Neural cell (in vitro differentiated cells): Measurements from ENCODE around the gene TYROBP.

ENCODE experiments used
- EP300 ChIP-seq: fragments of 450-650 bp; conservative IDR thresholded peaks from 2 replicates; pipeline ENCODE4 v1.6.1; 2014; ENCODE audit warnings: antibody characterized with exemption, mild to moderate bottlenecking, moderate library complexity; ENCODE audit not compliant: poor library complexity, severe bottlenecking
- EZH2 ChIP-seq: fragments of 200-600, 300-800 bp; shearing (Covaris generic), sonication (generic); IDR thresholded peaks from 2 replicates; pipeline ENCODE4 v1.6.1; 2014; ENCODE audit warnings: antibody characterized with exemption, low read length, borderline replicate concordance, mild to moderate bottlenecking; ENCODE audit not compliant: insufficient read depth, poor library complexity, severe bottlenecking
- POLR2AphosphoS5 ChIP-seq: IDR thresholded peaks from 2 replicates; pipeline ENCODE4 v1.6.1; 2012
- REST ChIP-seq: IDR thresholded peaks from 2 replicates; pipeline ENCODE4 v1.6.1; 2012; ENCODE audit warnings: borderline replicate concordance
- TAF1 ChIP-seq: IDR thresholded peaks from 2 replicates; pipeline ENCODE4 v1.6.1; 2012; ENCODE audit warnings: low read depth
- TF ChIP-seq, protein P1 (sequence below): fragments of 450-650 bp; IDR thresholded peaks from 2 replicates; pipeline ENCODE4 v1.5.1; 2014; ENCODE audit warnings: antibody characterized with exemption, mild to moderate bottlenecking, moderate library complexity; ENCODE audit not compliant: poor library complexity, severe bottlenecking

GRCh38 chr19:35944556-35944955 lies 36.5 kb upstream of the TYROBP start:
- no peak for TF ChIP-seq EZH2
- TF ChIP-seq, protein P1, sequence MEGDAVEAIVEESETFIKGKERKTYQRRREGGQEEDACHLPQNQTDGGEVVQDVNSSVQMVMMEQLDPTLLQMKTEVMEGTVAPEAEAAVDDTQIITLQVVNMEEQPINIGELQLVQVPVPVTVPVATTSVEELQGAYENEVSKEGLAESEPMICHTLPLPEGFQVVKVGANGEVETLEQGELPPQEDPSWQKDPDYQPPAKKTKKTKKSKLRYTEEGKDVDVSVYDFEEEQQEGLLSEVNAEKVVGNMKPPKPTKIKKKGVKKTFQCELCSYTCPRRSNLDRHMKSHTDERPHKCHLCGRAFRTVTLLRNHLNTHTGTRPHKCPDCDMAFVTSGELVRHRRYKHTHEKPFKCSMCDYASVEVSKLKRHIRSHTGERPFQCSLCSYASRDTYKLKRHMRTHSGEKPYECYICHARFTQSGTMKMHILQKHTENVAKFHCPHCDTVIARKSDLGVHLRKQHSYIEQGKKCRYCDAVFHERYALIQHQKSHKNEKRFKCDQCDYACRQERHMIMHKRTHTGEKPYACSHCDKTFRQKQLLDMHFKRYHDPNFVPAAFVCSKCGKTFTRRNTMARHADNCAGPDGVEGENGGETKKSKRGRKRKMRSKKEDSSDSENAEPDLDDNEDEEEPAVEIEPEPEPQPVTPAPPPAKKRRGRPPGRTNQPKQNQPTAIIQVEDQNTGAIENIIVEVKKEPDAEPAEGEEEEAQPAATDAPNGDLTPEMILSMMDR = no peak
- TF ChIP-seq POLR2AphosphoS5 = no peak
- no peak for TF ChIP-seq EP300
- TF ChIP-seq TAF1 = no peak
- TF ChIP-seq REST = no peak
